NB4 (cell line): Measurements from ENCODE around the gene MSGN1.

Experiments
- MYC ChIP-seq: IDR thresholded peaks from 2 replicates; pipeline ENCODE4 v1.6.1; 2011; ENCODE audit warnings: low read depth, low read length
- TF ChIP-seq, protein P1 (sequence below): IDR thresholded peaks from one replicate; pipeline ENCODE4 v1.5.1; 2012; ENCODE audit warnings: low read depth, low read length

DNA sequence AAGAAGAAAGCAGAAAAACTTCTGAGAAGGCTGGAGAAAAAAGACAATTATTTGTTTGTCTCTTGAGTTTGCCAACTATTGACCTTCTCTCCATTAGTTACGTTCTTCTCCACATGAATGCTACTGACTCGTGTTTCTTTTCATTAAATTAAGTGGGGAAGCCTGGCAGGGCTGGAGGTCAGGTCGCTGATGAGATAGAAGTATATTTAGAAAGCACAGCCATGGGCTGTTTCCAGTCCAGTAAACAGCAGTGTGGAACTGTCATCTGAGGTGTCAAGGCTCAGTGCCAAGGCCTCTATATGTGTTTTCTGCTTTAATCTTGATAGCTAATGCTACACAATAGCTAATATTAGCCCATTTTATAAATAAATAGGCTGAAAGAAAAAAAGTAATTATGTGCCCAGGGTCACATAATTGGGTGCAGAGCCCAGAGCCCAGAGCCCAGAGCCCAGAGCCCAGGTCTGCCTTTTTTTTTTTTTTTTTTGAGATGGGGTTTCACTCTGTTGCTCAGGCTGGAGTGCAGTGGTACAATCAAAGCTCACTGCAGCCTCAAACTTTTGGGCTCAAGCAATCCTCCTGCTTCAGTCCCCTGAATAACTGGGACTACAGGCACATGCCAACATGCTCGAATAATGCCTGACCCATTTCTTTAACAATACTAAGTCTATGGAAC lies 6.3 kb downstream of the MSGN1 start:
- TF ChIP-seq, protein P1, sequence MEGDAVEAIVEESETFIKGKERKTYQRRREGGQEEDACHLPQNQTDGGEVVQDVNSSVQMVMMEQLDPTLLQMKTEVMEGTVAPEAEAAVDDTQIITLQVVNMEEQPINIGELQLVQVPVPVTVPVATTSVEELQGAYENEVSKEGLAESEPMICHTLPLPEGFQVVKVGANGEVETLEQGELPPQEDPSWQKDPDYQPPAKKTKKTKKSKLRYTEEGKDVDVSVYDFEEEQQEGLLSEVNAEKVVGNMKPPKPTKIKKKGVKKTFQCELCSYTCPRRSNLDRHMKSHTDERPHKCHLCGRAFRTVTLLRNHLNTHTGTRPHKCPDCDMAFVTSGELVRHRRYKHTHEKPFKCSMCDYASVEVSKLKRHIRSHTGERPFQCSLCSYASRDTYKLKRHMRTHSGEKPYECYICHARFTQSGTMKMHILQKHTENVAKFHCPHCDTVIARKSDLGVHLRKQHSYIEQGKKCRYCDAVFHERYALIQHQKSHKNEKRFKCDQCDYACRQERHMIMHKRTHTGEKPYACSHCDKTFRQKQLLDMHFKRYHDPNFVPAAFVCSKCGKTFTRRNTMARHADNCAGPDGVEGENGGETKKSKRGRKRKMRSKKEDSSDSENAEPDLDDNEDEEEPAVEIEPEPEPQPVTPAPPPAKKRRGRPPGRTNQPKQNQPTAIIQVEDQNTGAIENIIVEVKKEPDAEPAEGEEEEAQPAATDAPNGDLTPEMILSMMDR = no peak
- no peak for TF ChIP-seq MYC
